ENCODE data around the gene LIFR.

- no peak for TF ChIP-seq POLR2A (IDR thresholded peaks at IDR 0.05; ENCODE audit: low read length)
- no peak for TF ChIP-seq GATA1 (IDR thresholded peaks at IDR 0.05; ENCODE audit: low read depth, low read length)
These were observed 9.2 kb downstream of the LIFR start for GRCh38 chr5:38547257-38547656.

Data from erythroblast (primary cell).